ENCODE data around the gene MBP. TPM values are rescaled to one million over a fixed set of nuclear protein-coding genes. Genes with fewer than 3 reads are reported as not detected.

The MBP gene
- total RNA-seq, 1 donor from 2014 or later: 5.8 TPM

- no peak for DNase-seq
These were observed 67.2 kb downstream of the MBP start for GRCh38 chr18:77065221-77065981.

- DNase-seq: no peak
These were observed 69.3 kb downstream of the MBP start for GRCh38 chr18:77063260-77063659.

GRCh38 chr18:77062518-77063003 is 70.0 kb downstream of the MBP start:
- no peak for DNase-seq

- no peak for DNase-seq
These were observed 70.6 kb downstream of the MBP start for GRCh38 chr18:77061946-77062517.

- DNase-seq: no peak
These were observed 71.2 kb downstream of the MBP start for GRCh38 chr18:77061281-77061945.

- DNase-seq: no peak
These were observed 72.4 kb downstream of the MBP start for GRCh38 chr18:77060151-77060550.

GRCh38 chr18:77059294-77059916 is 73.2 kb downstream of the MBP start:
- no peak for DNase-seq

GRCh38 chr18:77058290-77058835 is 74.2 kb downstream of the MBP start:
- no peak for DNase-seq

GRCh38 chr18:77057006-77057395 is 75.6 kb downstream of the MBP start:
- DNase-seq: peak; percentile 27

GRCh38 chr18:77056344-77057005 is 76.1 kb downstream of the MBP start:
- no peak for DNase-seq

- DNase-seq: no peak
These were observed 76.9 kb downstream of the MBP start for GRCh38 chr18:77055429-77056300.

GRCh38 chr18:77054606-77055428 is 77.8 kb downstream of the MBP start:
- DNase-seq: peak; percentile 82

- no peak for DNase-seq
These were observed 78.3 kb downstream of the MBP start for GRCh38 chr18:77054288-77054605.

- DNase-seq: no peak
These were observed 78.8 kb downstream of the MBP start for GRCh38 chr18:77053616-77054287.

- DNase-seq: no peak
These were observed 79.6 kb downstream of the MBP start for GRCh38 chr18:77052983-77053309.

GRCh38 chr18:77052297-77052982 is 80.1 kb downstream of the MBP start:
- DNase-seq: peak; percentile 51

GRCh38 chr18:77051581-77052296 is 80.8 kb downstream of the MBP start:
- DNase-seq: no peak

- no peak for DNase-seq
These were observed 82.6 kb downstream of the MBP start for GRCh38 chr18:77049938-77050337.

Measured in occipital lobe (tissue), 2 donors.